Colon (tissue), 2 donors: Measurements from ENCODE around the gene FOXB2.
"Not testable (repeated sequence)": the region's sequence is repeated elsewhere in the genome, so short reads cannot be mapped to it uniquely, and the experiment has no call there.

Experiments used
- FAIRE-seq: peaks from 2 replicates; lab custom pipeline; 2012; peaks lifted over from hg19 to GRCh38; lab: Jason Lieb, UNC
- donor health status: control.
- donor health status: control.

The FOXB2 gene

DNA sequence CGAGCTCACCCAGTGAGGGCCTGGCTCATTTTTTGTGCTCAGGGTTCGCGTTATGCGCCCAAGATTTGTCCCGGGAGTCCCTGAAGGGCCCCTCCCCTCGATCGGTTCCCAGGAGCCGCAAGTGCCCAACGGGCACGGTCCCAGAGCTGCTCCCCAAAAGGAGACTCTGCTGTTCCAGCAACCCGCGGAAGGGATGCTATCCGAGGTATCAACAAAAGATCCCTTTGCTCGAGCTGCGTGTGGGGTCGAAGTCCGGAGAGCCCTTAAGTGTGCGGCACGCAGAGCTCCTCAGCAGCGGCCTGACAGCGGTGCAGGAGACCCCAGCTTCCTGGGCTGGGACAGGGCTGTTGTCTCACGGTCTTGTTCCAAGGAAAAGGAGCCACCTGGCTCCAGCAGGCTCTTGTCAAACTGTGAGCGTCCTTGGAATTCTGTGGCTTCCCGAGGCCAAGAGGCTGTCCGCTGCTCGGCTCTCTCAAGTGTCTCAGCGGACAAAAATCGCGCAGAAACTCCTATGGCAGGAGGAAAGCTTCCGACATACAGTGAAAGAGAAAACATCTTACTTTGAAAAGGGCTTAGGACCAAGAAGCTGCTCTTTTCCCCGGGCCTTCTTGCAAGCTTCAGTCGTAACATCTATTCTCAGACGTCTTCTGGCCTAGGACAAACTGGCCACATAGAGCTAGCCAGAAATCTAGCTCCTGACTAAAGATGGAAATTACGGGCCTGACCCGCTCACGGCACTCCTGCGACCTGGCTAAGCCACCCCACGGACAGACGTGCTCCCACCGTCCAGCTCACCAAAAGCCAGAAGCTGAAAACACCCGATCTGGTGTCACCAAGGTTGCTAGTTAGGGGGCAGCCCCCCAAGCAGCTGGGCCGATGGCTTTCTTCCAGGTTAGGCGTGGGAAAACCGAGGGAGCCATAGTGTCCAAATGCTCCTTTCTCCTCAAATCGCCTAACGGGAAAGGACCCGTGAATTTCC lies 2.6 kb upstream of the FOXB2 start:
- no peak for FAIRE-seq

DNA sequence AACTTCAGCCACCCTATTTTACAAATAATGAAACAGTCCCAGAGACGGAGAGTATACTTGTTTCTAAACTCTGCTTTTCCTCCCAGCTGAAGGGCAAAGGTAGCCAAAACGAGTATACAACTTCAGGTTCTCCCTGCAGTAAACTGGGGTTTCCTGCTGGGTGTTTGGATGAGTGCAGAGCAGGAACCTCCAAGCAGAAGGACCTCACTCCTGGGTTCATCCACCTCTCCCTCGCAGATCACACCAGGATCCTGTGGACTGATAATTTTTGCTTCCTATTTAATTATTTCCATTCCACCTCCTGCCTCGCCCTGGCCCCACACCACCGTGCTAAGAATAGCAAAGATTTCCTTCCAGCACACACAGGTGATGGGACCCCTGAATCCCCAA lies 2.0 kb upstream of the FOXB2 start:
- no peak for FAIRE-seq

DNA sequence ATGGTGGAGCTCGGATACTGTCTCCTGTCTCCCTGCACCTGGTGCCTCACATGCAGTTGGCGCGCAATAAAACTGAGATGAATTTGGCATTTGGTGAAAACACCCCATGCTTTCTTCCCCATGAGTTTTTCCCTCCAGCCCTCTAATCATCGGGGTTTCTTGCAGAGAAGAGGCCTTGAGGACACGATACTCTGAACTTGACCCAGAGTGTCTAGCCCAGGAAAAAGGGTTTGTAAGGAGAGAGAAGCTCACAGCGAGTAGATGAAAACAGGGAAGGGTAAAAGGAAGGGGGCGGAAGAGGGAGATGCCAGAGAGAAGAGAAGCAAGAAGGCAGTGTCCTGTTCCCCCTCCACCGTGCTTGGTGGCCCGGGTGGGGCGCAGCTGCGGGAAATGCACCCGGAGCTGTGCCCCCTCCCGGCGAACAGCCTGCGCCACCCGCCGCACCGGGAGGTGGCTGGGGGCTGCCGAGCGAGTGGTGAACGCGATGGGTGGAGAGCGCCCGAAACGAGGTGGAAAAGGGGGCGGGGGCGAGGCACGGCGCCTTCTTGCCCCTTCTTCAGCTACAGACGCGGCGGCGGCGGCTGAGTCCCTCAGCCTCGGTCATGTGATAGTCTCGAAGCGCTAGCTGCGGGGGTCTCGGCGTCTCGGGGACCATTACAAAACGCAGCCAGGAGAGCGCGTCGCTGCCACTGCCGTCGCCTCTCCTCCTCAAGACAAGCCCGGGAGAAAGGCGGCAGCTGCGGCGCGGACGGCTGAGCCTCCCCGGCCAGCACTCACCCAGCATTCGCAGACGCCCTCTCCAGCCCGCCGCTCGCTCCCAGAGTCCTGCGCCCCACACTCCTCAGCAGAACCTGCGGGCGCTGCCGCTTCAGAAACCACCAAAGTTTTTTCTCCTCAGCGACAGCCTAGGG lies 1.1 kb upstream of the FOXB2 start:
- no peak for FAIRE-seq

GRCh38 chr9:77018969-77019235 lies 553 bp upstream of the FOXB2 start:
- no peak for FAIRE-seq

DNA sequence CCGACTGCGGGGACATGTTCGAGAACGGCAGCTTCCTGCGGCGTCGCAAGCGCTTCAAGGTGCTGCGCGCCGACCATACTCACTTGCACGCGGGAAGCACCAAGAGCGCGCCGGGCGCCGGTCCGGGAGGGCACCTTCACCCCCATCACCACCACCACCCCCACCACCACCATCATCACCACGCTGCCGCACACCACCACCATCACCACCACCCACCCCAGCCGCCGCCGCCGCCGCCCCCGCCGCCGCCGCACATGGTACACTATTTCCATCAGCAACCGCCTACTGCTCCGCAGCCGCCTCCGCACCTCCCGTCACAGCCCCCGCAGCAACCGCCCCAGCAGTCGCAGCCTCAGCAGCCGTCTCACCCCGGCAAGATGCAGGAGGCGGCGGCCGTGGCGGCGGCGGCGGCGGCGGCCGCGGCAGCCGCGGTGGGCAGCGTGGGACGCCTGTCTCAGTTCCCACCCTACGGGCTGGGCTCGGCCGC lies 514 bp downstream of the FOXB2 start:
- FAIRE-seq: no peak

DNA sequence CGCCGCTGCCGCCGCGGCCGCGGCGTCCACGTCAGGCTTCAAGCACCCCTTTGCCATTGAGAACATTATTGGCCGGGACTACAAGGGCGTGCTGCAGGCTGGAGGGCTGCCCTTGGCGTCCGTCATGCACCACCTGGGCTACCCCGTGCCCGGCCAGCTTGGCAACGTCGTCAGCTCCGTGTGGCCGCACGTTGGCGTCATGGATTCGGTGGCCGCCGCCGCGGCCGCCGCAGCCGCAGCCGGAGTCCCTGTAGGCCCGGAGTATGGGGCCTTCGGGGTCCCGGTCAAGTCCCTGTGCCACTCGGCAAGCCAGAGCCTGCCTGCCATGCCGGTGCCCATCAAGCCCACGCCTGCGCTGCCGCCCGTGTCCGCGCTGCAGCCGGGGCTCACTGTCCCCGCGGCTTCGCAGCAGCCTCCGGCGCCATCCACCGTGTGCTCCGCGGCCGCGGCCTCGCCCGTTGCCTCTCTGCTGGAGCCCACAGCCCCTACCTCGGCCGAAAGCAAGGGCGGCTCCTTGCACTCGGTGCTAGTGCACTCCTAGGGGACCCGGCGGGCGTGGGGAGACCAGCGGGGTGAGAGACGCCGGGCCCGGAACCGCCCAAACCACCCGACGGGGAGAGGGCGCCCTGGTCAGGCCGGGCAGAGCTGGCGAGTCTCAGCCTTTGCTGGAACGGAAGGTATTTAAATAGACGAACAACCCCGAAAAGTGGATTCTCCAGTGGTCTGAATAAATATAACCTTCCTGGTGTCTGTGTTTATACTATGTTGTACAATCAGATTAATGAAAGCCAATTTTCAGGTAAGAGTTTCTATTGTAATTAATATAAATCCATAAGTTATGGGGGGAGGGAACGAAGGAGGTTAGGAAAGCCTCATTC lies 1.2 kb downstream of the FOXB2 start:
- FAIRE-seq: no peak

GRCh38 chr9:77021291-77021894 lies 1.9 kb downstream of the FOXB2 start:
- no peak for FAIRE-seq

DNA sequence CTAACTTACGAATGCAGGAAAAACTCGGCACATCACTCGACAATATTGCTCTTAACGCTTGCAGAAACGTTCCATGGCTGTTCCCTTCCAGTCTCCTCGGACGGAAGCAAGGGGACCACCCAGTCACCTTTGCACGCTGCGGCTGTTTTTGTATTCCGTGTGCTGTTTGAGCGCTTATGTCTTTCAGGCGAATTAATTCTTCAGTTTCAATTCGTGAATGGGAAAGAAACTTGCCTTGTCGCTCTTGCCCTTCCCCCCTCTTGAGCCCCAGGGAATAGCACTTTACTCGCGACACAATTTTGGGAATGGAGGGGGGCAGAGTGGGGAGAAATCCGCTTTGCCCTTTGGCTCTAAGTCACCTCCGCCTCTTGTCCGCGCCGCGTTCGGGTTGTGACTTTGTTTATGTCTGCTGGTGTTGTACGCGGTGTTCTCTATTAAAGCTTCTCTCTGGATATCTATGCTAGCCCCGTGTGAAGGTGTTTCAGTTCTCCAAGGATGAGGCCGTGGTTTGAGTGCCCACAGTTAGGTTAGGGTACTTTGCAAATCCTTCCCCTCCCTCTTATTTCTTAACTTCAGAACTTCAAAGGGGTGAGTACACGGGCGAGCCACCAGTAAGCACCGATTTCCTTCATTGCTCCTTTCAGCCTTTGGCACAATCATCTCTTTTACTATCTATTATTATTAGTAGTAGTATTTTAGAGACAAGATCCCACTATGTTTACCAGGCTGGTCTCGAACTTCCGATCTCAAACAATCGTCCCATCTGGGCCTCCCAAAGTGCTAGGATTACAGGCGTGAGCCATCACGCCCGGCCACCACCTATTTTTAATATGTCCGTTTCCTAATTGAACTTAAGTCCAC lies 2.7 kb downstream of the FOXB2 start:
- FAIRE-seq: no peak

- no peak for FAIRE-seq
These were observed 3.5 kb downstream of the FOXB2 start for GRCh38 chr9:77022783-77023440.

GRCh38 chr9:77023726-77024125 lies 4.3 kb downstream of the FOXB2 start:
- FAIRE-seq: no peak

DNA sequence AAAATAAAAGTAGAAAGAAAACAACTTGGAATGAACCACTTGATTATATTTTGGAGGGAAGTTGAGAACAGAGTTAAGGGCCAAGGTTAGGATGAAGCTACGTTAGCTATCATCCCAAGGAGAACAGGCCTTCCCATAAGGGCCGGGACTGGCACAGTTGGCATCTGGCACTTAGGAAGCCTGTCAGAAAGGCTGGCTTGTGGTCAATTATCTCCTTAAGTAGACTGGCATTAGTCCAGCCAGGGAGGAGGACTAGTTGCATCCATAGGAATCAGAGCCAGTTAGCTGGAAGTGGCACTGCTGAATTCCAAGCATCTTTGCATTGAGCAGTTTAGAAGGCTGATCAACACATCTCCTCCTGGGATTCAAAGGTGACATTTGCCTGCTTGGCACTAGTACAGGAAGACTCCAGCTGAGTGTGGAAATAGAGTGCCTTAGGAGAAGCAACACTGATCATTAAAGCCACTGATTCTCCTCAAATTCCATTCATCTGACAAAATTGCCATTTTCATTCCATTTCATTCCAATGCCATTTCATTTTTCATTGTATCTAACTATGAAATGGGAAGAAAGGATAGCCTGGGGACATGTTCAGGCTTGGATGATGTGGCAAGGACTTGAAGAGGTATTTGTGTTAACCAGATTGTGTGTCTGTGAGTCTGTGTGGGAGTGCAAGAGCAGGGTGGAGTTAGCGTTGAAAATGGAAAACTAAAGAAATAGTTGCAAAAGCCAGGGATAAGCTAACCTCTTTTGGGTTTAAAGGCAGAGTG lies 5.5 kb downstream of the FOXB2 start:
- FAIRE-seq: no peak

GRCh38 chr9:77028478-77028877 lies 9.0 kb downstream of the FOXB2 start:
- FAIRE-seq: no peak

- no peak for FAIRE-seq
These were observed 10.6 kb downstream of the FOXB2 start for GRCh38 chr9:77030045-77030444.

DNA sequence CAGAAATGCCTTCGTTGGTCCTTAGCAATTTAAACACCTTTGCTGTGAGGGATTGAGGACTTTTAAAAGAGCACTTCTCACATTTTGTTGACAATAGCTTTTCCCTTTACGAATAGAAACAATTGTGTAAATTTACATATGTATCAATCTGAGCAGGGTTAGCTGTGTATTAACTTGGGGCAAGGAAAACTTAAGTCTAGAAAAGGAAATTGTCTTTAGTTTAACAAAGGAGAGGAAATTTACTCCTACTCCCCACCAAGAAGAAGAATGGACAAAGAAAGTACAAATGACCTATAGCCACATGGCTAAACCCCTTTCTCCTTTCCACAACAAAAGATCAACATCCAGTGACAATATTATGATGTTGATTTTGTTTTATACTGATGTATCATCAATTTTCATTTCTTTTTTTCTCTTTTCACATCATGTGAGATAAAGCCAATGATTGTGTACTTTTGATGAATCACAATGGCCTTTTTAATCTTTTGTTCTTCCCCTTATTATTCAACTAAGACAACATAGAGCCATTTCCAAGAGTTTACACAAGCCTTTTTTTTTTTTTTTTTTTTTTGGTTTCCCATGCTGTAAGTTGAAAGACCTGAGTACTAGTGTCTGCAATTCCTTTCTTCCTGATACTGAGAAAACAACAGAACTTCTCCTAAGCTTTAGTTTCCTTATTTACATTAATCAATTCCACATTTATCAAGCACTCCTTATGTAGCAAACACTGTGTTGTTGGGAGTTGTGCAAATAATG lies 19.0 kb downstream of the FOXB2 start:
- FAIRE-seq: no peak

GRCh38 chr9:77040340-77040739 lies 20.9 kb downstream of the FOXB2 start:
- FAIRE-seq: no peak

GRCh38 chr9:77043743-77044142 lies 24.3 kb downstream of the FOXB2 start:
- FAIRE-seq: not testable (repeated sequence)

GRCh38 chr9:77060681-77061080 lies 41.2 kb downstream of the FOXB2 start:
- FAIRE-seq: not testable (repeated sequence)

GRCh38 chr9:77063645-77064285 lies 44.3 kb downstream of the FOXB2 start:
- no peak for FAIRE-seq
